Neuronal stem cell (in vitro differentiated cells): Measurements from ENCODE around the gene MAGI1.

Experiments
- DNase-seq: peaks from one replicate; pipeline ENCODE4 v3.0.0-alpha.2; 2013; ENCODE audit warnings: low spot score
- H2AFZ ChIP-seq: one replicate; pipeline ENCODE4 v1.6.1; 2013; ENCODE audit warnings: mild to moderate bottlenecking, low read length, inconsistent platforms
- H2AK5ac ChIP-seq: 2 replicates; pipeline ENCODE4 v1.6.1; 2013; ENCODE audit warnings: low read depth, mild to moderate bottlenecking, inconsistent platforms, low read length, moderate library complexity, mixed read lengths
- H2BK120ac ChIP-seq: 2 replicates; pipeline ENCODE4 v1.6.1; 2013; ENCODE audit warnings: low read depth, mild to moderate bottlenecking, inconsistent platforms, low read length, moderate library complexity, mixed read lengths
- H2BK12ac ChIP-seq: one replicate; pipeline ENCODE4 v1.6.1; 2013; ENCODE audit warnings: low read length, inconsistent platforms
- H2BK15ac ChIP-seq: 2 replicates; pipeline ENCODE4 v1.6.1; 2013; ENCODE audit warnings: mild to moderate bottlenecking, low read length, inconsistent platforms, mixed read lengths
- H2BK5ac ChIP-seq: one replicate; pipeline ENCODE4 v1.6.1; 2013; ENCODE audit warnings: inconsistent platforms, mild to moderate bottlenecking, low read length, moderate library complexity
- H3K14ac ChIP-seq: one replicate; pipeline ENCODE4 v1.6.1; 2013; ENCODE audit warnings: low read length, inconsistent platforms
- H3K18ac ChIP-seq: 2 replicates; pipeline ENCODE4 v1.6.1; 2013; ENCODE audit warnings: low read length, inconsistent platforms
- H3K23ac ChIP-seq: 2 replicates; pipeline ENCODE4 v1.6.1; 2013; ENCODE audit warnings: low read depth, mild to moderate bottlenecking, mixed read lengths, low read length, inconsistent platforms; ENCODE audit not compliant: poor library complexity
- H3K27ac ChIP-seq: replicated peaks from 3 replicates; pipeline ENCODE4 v1.5.1; 2013; ENCODE audit warnings: low read length, inconsistent platforms
- H3K27me3 ChIP-seq, 3 experiments: 2 replicates each; pipeline ENCODE4 v1.6.1; 2013; ENCODE audit warnings: low read length in 3 of 3, mild to moderate bottlenecking in 2 of 3, inconsistent platforms in 1 of 3, low read depth in 1 of 3, mixed read lengths in 1 of 3, moderate library complexity in 1 of 3; ENCODE audit not compliant: control insufficient read depth in 3 of 3, insufficient read depth in 3 of 3
- H3K36me3 ChIP-seq, 2 donors: replicated peaks in 1 of 2; 2 replicates each; pipeline ENCODE4 v1.6.1; 2013; ENCODE audit warnings: low read length in 2 of 2; ENCODE audit not compliant: control insufficient read depth in 2 of 2, insufficient read depth in 2 of 2
- H3K4ac ChIP-seq: 2 replicates; pipeline ENCODE4 v1.6.1; 2013; ENCODE audit warnings: inconsistent platforms, mild to moderate bottlenecking, low read length, moderate library complexity
- H3K4me1 ChIP-seq, 2 donors: 1 replicate in 1 of 2; 2 replicates in 1 of 2; pipeline ENCODE4 v1.6.1; 2013; ENCODE audit warnings: low read length in 2 of 2, low read depth in 1 of 2; ENCODE audit not compliant: control insufficient read depth in 2 of 2, insufficient read depth in 1 of 2
- H3K4me2 ChIP-seq: one replicate; pipeline ENCODE4 v1.6.1; 2013; ENCODE audit warnings: mild to moderate bottlenecking, low read length, inconsistent platforms; ENCODE audit not compliant: insufficient read depth, poor library complexity, severe bottlenecking
- H3K4me3 ChIP-seq, 2 donors: 2 replicates each; pipeline ENCODE4 v1.5.1; 2013; ENCODE audit warnings: low read length in 2 of 2, mild to moderate bottlenecking in 2 of 2, inconsistent platforms in 1 of 2, moderate library complexity in 1 of 2
- H3K79me1 ChIP-seq: one replicate; pipeline ENCODE4 v1.6.1; 2013; ENCODE audit warnings: low read depth, mild to moderate bottlenecking, inconsistent platforms, low read length, moderate library complexity
- H3K9ac ChIP-seq: one replicate; pipeline ENCODE4 v1.6.1; 2013; ENCODE audit warnings: mild to moderate bottlenecking, low read depth, low read length, inconsistent platforms; ENCODE audit not compliant: poor library complexity
- H3K9me3 ChIP-seq, 2 donors: replicated peaks in 1 of 2; 2 replicates each; pipeline versions ENCODE3 to v1.6.1; 2013; ENCODE audit warnings: low read length in 2 of 2, mild to moderate bottlenecking in 2 of 2, inconsistent platforms in 1 of 2, low read depth in 1 of 2, mixed read lengths in 1 of 2, moderate library complexity in 1 of 2; ENCODE audit not compliant: control insufficient read depth in 2 of 2, insufficient read depth in 1 of 2
- H4K8ac ChIP-seq: one replicate; pipeline ENCODE4 v1.6.1; 2013; ENCODE audit warnings: low read depth, mild to moderate bottlenecking, inconsistent platforms, low read length, moderate library complexity
- H4K91ac ChIP-seq: one replicate; pipeline ENCODE4 v1.6.1; 2013; ENCODE audit warnings: low read length, low read depth, mild to moderate bottlenecking, inconsistent platforms; ENCODE audit not compliant: poor library complexity
- WGBS, 2 donors: extraction: QIAGEN DNeasy Blood & Tissue Kit; methylation state at CpG; one replicate each; pipeline ENCODE4 v1.1.7; 2013; ENCODE audit warnings: missing lambda C conversion rate in 2 of 2, mixed read lengths in 1 of 2; ENCODE audit not compliant: insufficient read length in 2 of 2, insufficient replicate concordance in 1 of 2; ENCODE audit errors: extremely low coverage in 2 of 2; 5-methylcytosine and 5-hydroxymethylcytosine counted together

The MAGI1 gene

GRCh38 chr3:65960087-65960486 is 78.6 kb downstream of the MAGI1 start:
- H3K27ac ChIP-seq: no peak overlapping the region
- WGBS, 2 donors: no CpG with 5 or more reads among the region's 6 CpGs

GRCh38 chr3:65958216-65958615 is 80.5 kb downstream of the MAGI1 start:
- H4K91ac ChIP-seq: no peak overlapping the region
- H2BK5ac ChIP-seq: no peak overlapping the region
- H3K4me2 ChIP-seq: no peak overlapping the region
- H3K9ac ChIP-seq: no peak overlapping the region
- no peaks in the 10 kb centered on the region for H3K36me3 ChIP-seq
- no peak overlapping the region for H4K8ac ChIP-seq
- DNase-seq: no peak
- WGBS, 2 donors: no CpG with 5 or more reads among the region's 2 CpGs
- no peak overlapping the region for H2BK12ac ChIP-seq
- H2AFZ ChIP-seq: no peak overlapping the region
- H3K27ac ChIP-seq: no peak overlapping the region
- H2AK5ac ChIP-seq: no peak overlapping the region
- H3K23ac ChIP-seq: no peak overlapping the region
- no peak overlapping the region for H2BK15ac ChIP-seq
- peaks cover 1% of the 10 kb centered on the region for H3K79me1 ChIP-seq
- no peak overlapping the region for H3K14ac ChIP-seq
- H3K18ac ChIP-seq: no peak overlapping the region
- H3K4ac ChIP-seq: no peak overlapping the region
- no peaks in the 10 kb centered on the region for H3K27me3 ChIP-seq
- H2BK120ac ChIP-seq: no peak overlapping the region
- peaks cover 5 to 6% of the 10 kb centered on the region in 2 donors for H3K4me1 ChIP-seq
- H3K4me3 ChIP-seq: no peak overlapping the region
- no peaks in the 10 kb centered on the region for H3K9me3 ChIP-seq

More at GRCh38 chr3:65960087-65960486, 78.6 kb downstream of the MAGI1 start:
- Histone ChIP-seq H3K4ac (no peak overlapping the region), H3K4me3 (no peak overlapping the region), H3K18ac (no peak overlapping the region), H2BK15ac (no peak overlapping the region), H4K91ac (no peak overlapping the region), H3K23ac (no peak overlapping the region), H3K14ac (no peak overlapping the region), H2AK5ac (no peak overlapping the region), H3K36me3 (no peaks in the 10 kb centered on the region), H4K8ac (no peak overlapping the region), H3K27me3 (no peaks in the 10 kb centered on the region), H3K9ac (no peak overlapping the region), H3K4me2 (no peak overlapping the region), H3K4me1 (peaks cover 0 to 6% of the 10 kb centered on the region in 2 donors), H2BK5ac (no peak overlapping the region), H2BK120ac (no peak overlapping the region), H2AFZ (no peak overlapping the region), H2BK12ac (no peak overlapping the region), H3K9me3 (no peaks in the 10 kb centered on the region), H3K79me1 (no peaks in the 10 kb centered on the region)
- DNase-seq: no peak

GRCh38 chr3:65955792-65956477 is 82.8 kb downstream of the MAGI1 start:
- no peak for DNase-seq
- no peak overlapping the region for H4K8ac ChIP-seq
- no peak overlapping the region for H2BK15ac ChIP-seq
- peaks cover 1% of the 10 kb centered on the region for H3K79me1 ChIP-seq
- no peaks in the 10 kb centered on the region for H3K9me3 ChIP-seq
- no peaks in the 10 kb centered on the region for H3K27me3 ChIP-seq
- no peak overlapping the region for H2AK5ac ChIP-seq
- no peak overlapping the region for H2BK12ac ChIP-seq
- H2BK120ac ChIP-seq: no peak overlapping the region
- H3K36me3 ChIP-seq: no peaks in the 10 kb centered on the region
- no peak overlapping the region for H3K4me2 ChIP-seq
- no peak overlapping the region for H3K23ac ChIP-seq
- H3K18ac ChIP-seq: no peak overlapping the region
- no peak overlapping the region for H3K27ac ChIP-seq
- no peak overlapping the region for H2BK5ac ChIP-seq
- no peak overlapping the region for H3K4ac ChIP-seq
- peaks cover 5 to 6% of the 10 kb centered on the region in 2 donors for H3K4me1 ChIP-seq
- no CpG with 5 or more reads among the region's 10 CpGs for WGBS, 2 donors
- H3K9ac ChIP-seq: no peak overlapping the region
- H4K91ac ChIP-seq: no peak overlapping the region
- no peak overlapping the region for H3K4me3 ChIP-seq
- no peak overlapping the region for H2AFZ ChIP-seq
- no peak overlapping the region for H3K14ac ChIP-seq

GRCh38 chr3:65953881-65954733 is 84.6 kb downstream of the MAGI1 start:
- Histone ChIP-seq H3K36me3 (no peaks in the 10 kb centered on the region), H3K4me2 (no peak overlapping the region), H3K27ac (no peak overlapping the region), H3K14ac (no peak overlapping the region), H2BK12ac (no peak overlapping the region), H2AK5ac (no peak overlapping the region), H2BK5ac (peak overlapping the region; percentile 71), H4K8ac (no peak overlapping the region), H3K4me1 (peaks cover 7% of the 10 kb centered on the region in 2 donors), H3K23ac (no peak overlapping the region), H2BK15ac (no peak overlapping the region), H3K18ac (no peak overlapping the region), H4K91ac (no peak overlapping the region), H3K9ac (no peak overlapping the region), H2BK120ac (no peak overlapping the region), H3K4ac (no peak overlapping the region), H3K27me3 (no peaks in the 10 kb centered on the region), H3K4me3 (no peak overlapping the region), H2AFZ (no peak overlapping the region), H3K9me3 (no peaks in the 10 kb centered on the region), H3K79me1 (peaks cover 1% of the 10 kb centered on the region)
- no peak for DNase-seq
- WGBS, 2 donors: no CpG with 5 or more reads among the region's 16 CpGs
